Measurements from ENCODE around the gene ZNF625. TPM values are rescaled to one million over a fixed set of nuclear protein-coding genes. Genes with fewer than 3 reads are reported as not detected.

Gene ZNF625
- total and polyA plus RNA-seq, 9 donors: 1.5 to 19.6 (median 8.9) TPM

- intact Hi-C loops (cut with DNase I): no loop called here
- Histone ChIP-seq H3K27me3 (no peaks in the 10 kb centered on the region), H3K9me3 (no peaks in the 10 kb centered on the region), H3K36me3 (no peaks in the 10 kb centered on the region), H3K27ac (no peak overlapping the region), H3K4me1 (ENCODE audit: insufficient read depth) (peaks cover 8% of the 10 kb centered on the region), H3K4me3 (peak overlapping the region; percentile 81)
- whole genome bisulfite sequencing, 3 donors: 0 to 2% (median 2%) methylated on average over 2 of the region's 2 CpGs
- no peak for DNase-seq
- TF ChIP-seq EP300 (IDR thresholded peaks at IDR 0.05): no peak
- no peak for TF ChIP-seq POLR2A (IDR thresholded peaks at IDR 0.05)
- no peak for TF ChIP-seq CTCF (IDR thresholded peaks at IDR 0.05)
Measured at GRCh38 chr19:12163826-12164225, 7.3 kb upstream of the ZNF625 start.

- intact Hi-C loops (cut with DNase I): no loop called here
- Histone ChIP-seq H3K9me3 (no peaks in the 10 kb centered on the region), H3K4me1 (ENCODE audit: insufficient read depth) (peaks cover 8% of the 10 kb centered on the region), H3K4me3 (peak within 1 kb of the TSS; percentile 81), H3K27ac (peak within 1 kb of the TSS; percentile 89), H3K27me3 (no peaks in the 10 kb centered on the region), H3K36me3 (no peaks in the 10 kb centered on the region)
- TF ChIP-seq CTCF (IDR thresholded peaks at IDR 0.05): no peak
- peak; percentile 83 for TF ChIP-seq POLR2A (IDR thresholded peaks at IDR 0.05)
- DNase-seq: peak; percentile 90 to 94 (median 93)
- whole genome bisulfite sequencing, 3 donors: 0% methylated on average over 51 to 57 of the region's 57 CpGs
Measured at GRCh38 chr19:12162882-12163806, 6.6 kb upstream of the ZNF625 start, which contains the start of gene ZNF136. ZNF136 (plus strand) TSS chr19:12163096; CDS start chr19:12163204, 108 bp downstream.

DNA sequence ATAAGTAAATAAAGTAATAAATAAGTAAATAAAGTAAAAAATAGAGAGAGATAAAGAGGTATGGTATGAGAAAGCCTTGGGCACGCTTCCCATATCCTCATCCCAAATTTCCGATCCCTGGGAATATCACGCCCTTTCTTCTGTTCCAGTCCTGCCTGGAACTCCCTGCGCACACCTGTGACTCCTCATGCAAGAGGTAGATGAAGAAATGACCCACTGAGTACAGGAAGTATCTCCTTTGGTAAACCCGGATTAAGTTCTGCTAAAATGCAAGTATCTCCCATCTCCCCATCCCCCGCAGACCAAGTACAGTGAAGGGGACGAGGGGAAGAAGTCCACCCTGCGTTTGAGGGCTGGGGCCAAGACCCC is 6.0 kb upstream of the ZNF625 start:
- Histone ChIP-seq H3K4me3 (peak overlapping the region; percentile 81), H3K36me3 (no peaks in the 10 kb centered on the region), H3K9me3 (no peaks in the 10 kb centered on the region), H3K27ac (peak overlapping the region; percentile 89), H3K27me3 (no peaks in the 10 kb centered on the region), H3K4me1 (ENCODE audit: insufficient read depth) (peaks cover 8% of the 10 kb centered on the region)
- intact Hi-C loops (cut with DNase I): no loop called here
- 6 to 11% (median 7%) methylated on average over 8 of the region's 8 CpGs for WGBS, 3 donors
- DNase-seq: no peak
- TF ChIP-seq CTCF (IDR thresholded peaks at IDR 0.05): no peak
- TF ChIP-seq EP300 (IDR thresholded peaks at IDR 0.05): no peak
- no peak for TF ChIP-seq POLR2A (IDR thresholded peaks at IDR 0.05)

DNA sequence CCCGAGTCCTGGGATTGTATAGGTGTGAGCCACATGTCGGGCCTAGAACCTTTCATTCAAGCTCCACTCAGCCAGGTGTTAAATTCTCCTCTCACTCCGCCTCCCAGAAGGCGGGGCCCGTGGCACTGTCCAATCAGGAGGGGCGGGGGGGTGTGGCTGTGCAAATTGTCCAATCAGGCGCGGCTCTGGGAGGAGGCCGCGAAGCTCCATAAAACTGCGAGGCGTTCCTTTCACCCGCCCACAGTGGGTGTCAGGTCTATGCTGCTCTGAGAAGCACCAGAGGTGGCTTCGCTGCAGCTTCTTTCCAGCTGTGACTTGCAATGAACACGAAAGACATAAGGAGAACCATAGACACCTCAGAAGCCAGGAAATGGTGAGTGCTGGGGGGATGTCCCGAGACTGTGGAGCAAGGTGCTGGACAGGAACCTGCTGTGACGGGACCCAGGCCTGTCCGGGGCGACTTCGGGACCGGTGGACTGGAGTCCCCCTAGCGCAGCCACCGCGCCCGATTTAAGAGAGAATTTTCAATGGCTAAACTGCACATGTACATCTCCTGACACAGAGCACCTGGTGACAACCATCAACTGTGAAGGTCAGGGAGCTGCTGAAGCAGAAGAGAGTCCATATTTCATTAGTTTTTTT is 3.4 kb upstream of the ZNF625 start:
- no peak for DNase-seq
- no peaks in the 10 kb centered on the region for H3K36me3 ChIP-seq
- H3K27me3 ChIP-seq: no peaks in the 10 kb centered on the region
- peaks cover 7% of the 10 kb centered on the region for H3K4me1 ChIP-seq (ENCODE audit: insufficient read depth)
- TF ChIP-seq EP300 (IDR thresholded peaks at IDR 0.05) (no peak), POLR2A (IDR thresholded peaks at IDR 0.05) (no peak), CTCF (IDR thresholded peaks at IDR 0.05) (no peak)
- WGBS, 3 donors: 91 to 93% (median 93%) methylated on average over 25 of the region's 25 CpGs
- no peaks in the 10 kb centered on the region for H3K9me3 ChIP-seq
- H3K27ac ChIP-seq: no peak overlapping the region
- intact Hi-C loops (cut with DNase I): loop anchor here in 1 of 4 donors (5.0 kb wide), 1 partner anchor 348 kb away; the partner anchor contains the start of gene ZNF440
- H3K4me3 ChIP-seq: no peak overlapping the region
